ENCODE results near the gene HCAR3.
"Not testable (repeated sequence)": the region's sequence is repeated elsewhere in the genome, so short reads cannot be mapped to it uniquely, and the experiment has no call there.

DNA sequence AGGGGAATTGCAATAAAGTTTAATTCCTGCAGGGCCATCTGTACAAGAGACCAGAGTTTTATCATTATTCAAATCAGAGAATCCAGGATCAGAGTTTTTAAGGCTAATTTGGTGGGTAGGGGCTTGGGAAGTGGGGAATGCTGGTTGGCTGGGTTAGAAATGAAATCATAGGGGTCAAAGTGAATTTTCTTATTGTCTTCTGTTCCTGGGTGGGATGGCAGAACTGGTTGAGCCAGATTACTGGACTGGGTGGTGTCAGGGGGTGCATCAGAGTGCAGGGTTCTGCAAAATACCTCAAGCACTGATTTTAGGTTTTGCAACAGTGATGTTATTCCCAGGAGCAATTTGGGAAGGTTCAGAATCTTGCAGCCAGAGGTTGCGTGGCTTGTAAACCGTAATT lies 19.7 kb downstream of the HCAR3 start:
- TF ChIP-seq, protein P1, sequence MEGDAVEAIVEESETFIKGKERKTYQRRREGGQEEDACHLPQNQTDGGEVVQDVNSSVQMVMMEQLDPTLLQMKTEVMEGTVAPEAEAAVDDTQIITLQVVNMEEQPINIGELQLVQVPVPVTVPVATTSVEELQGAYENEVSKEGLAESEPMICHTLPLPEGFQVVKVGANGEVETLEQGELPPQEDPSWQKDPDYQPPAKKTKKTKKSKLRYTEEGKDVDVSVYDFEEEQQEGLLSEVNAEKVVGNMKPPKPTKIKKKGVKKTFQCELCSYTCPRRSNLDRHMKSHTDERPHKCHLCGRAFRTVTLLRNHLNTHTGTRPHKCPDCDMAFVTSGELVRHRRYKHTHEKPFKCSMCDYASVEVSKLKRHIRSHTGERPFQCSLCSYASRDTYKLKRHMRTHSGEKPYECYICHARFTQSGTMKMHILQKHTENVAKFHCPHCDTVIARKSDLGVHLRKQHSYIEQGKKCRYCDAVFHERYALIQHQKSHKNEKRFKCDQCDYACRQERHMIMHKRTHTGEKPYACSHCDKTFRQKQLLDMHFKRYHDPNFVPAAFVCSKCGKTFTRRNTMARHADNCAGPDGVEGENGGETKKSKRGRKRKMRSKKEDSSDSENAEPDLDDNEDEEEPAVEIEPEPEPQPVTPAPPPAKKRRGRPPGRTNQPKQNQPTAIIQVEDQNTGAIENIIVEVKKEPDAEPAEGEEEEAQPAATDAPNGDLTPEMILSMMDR (IDR thresholded peaks at IDR 0.05): not testable (repeated sequence)
- not testable (repeated sequence) for TF ChIP-seq ZFX (IDR thresholded peaks at IDR 0.05; ENCODE audit: borderline replicate concordance)
